ENCODE data around the gene SMIM1.

- no peak for TF ChIP-seq EZH2 (IDR thresholded peaks at IDR 0.05; ENCODE audit: insufficient read depth, poor library complexity, severe bottlenecking)
- no peak for TF ChIP-seq EZH2phosphoT487 (IDR thresholded peaks at IDR 0.05; ENCODE audit: insufficient read depth, low read depth)
Measured at GRCh38 chr1:3722846-3723245, 49.7 kb upstream of the SMIM1 start.
